Osteoblast (primary cell): ENCODE results near the gene AGTPBP1. TPM values are rescaled to one million over a fixed set of nuclear protein-coding genes. Genes with fewer than 3 reads are reported as not detected.

Source experiments
- DNase-seq: peaks from one replicate; pipeline ENCODE4 v3.0.0; 2011; ENCODE audit warnings: low spot score, mixed read lengths; ENCODE audit not compliant: insufficient read length; ENCODE audit errors: missing footprints
- H2AFZ ChIP-seq: 2 replicates; pipeline ENCODE4 v1.6.0; 2011; ENCODE audit warnings: mild to moderate bottlenecking, low read length
- H3K27ac ChIP-seq: 2 replicates; pipeline ENCODE4 v1.5.1; 2011; ENCODE audit warnings: mild to moderate bottlenecking, low read depth, low read length, moderate library complexity
- H3K27me3 ChIP-seq: 2 replicates; pipeline ENCODE4 v1.6.0; 2012; ENCODE audit warnings: mild to moderate bottlenecking, control low read depth, inconsistent platforms, low read length, moderate library complexity; ENCODE audit not compliant: insufficient read depth
- H3K36me3 ChIP-seq: 2 replicates; pipeline ENCODE4 v1.5.1; 2011; ENCODE audit warnings: mild to moderate bottlenecking, low read length, control low read depth, moderate library complexity; ENCODE audit not compliant: insufficient read depth
- H3K4me1 ChIP-seq: 2 replicates; pipeline ENCODE4 v1.5.1; 2011; ENCODE audit warnings: mild to moderate bottlenecking, low read length, control low read depth, moderate library complexity; ENCODE audit not compliant: insufficient read depth
- H3K4me2 ChIP-seq: 2 replicates; pipeline ENCODE4 v1.6.0; 2011; ENCODE audit warnings: mild to moderate bottlenecking, low read length; ENCODE audit not compliant: insufficient read depth
- H3K4me3 ChIP-seq: fragments of 200-600 bp; sonication (generic); 3 replicates; pipeline ENCODE4 v1.5.1; 2012; ENCODE audit warnings: mild to moderate bottlenecking, low read length, inconsistent platforms; ENCODE audit not compliant: insufficient read depth
- H3K79me2 ChIP-seq: 2 replicates; pipeline ENCODE4 v1.6.0; 2012; ENCODE audit warnings: mild to moderate bottlenecking, low read length, control low read depth, inconsistent platforms; ENCODE audit not compliant: insufficient read depth
- H3K9me3 ChIP-seq: 2 replicates; pipeline ENCODE4 v1.5.1; 2011; ENCODE audit warnings: low read depth, low read length, control low read depth
- H4K20me1 ChIP-seq: 2 replicates; pipeline ENCODE4 v1.6.0; 2012; ENCODE audit warnings: mild to moderate bottlenecking, low read length, control low read depth; ENCODE audit not compliant: insufficient read depth
- total RNA-seq: library from RNA; depleted of rRNA; stranded (reverse); fragments of >200 nt; gene quantifications from 2 replicates; pipeline ENCODE4 v1.2.3, GENCODE V29; 2012
- TF ChIP-seq, protein P1 (sequence below): IDR thresholded peaks from 2 replicates; pipeline ENCODE4 v1.5.1; 2011; ENCODE audit warnings: mild to moderate bottlenecking, low read depth, low read length, moderate library complexity; ENCODE audit errors: extremely low read depth

Gene AGTPBP1
- total RNA-seq, 1 donor = 17.0 TPM

- Histone ChIP-seq H3K4me2 (no peak overlapping the region), H3K36me3 (no peaks in the 10 kb centered on the region), H3K79me2 (no peaks in the 10 kb centered on the region), H3K4me3 (no peak overlapping the region), H2AFZ (no peak overlapping the region), H3K27ac (no peak overlapping the region), H3K27me3 (no peaks in the 10 kb centered on the region), H3K9me3 (no peaks in the 10 kb centered on the region), H4K20me1 (no peaks in the 10 kb centered on the region), H3K4me1 (no peaks in the 10 kb centered on the region)
- DNase-seq = no peak
- TF ChIP-seq, protein P1, sequence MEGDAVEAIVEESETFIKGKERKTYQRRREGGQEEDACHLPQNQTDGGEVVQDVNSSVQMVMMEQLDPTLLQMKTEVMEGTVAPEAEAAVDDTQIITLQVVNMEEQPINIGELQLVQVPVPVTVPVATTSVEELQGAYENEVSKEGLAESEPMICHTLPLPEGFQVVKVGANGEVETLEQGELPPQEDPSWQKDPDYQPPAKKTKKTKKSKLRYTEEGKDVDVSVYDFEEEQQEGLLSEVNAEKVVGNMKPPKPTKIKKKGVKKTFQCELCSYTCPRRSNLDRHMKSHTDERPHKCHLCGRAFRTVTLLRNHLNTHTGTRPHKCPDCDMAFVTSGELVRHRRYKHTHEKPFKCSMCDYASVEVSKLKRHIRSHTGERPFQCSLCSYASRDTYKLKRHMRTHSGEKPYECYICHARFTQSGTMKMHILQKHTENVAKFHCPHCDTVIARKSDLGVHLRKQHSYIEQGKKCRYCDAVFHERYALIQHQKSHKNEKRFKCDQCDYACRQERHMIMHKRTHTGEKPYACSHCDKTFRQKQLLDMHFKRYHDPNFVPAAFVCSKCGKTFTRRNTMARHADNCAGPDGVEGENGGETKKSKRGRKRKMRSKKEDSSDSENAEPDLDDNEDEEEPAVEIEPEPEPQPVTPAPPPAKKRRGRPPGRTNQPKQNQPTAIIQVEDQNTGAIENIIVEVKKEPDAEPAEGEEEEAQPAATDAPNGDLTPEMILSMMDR = no peak
Measured at GRCh38 chr9:85501456-85501855, 240.3 kb downstream of the AGTPBP1 start.

Other genes with a start within 250 kb of the AGTPBP1 start
- gene NAA35, start 199.2 kb upstream of the AGTPBP1 start, total RNA-seq = 23.5 and 25.6 TPM in 2 replicates